GM18519 (cell line): ENCODE measurements around the gene ZCCHC7.

Experiments used
- ATAC-seq: cut with Tn5 transposase; IDR thresholded peaks from one replicate; pipeline ENCODE4 v1.9.1; 2021; ENCODE audit warnings: mild to moderate bottlenecking, moderate library complexity; ENCODE audit not compliant: unreplicated experiment, low FRiP score

The ZCCHC7 gene

GRCh38 chr9:37328556-37329227 is 208.3 kb downstream of the ZCCHC7 start:
- ATAC-seq = no peak

DNA sequence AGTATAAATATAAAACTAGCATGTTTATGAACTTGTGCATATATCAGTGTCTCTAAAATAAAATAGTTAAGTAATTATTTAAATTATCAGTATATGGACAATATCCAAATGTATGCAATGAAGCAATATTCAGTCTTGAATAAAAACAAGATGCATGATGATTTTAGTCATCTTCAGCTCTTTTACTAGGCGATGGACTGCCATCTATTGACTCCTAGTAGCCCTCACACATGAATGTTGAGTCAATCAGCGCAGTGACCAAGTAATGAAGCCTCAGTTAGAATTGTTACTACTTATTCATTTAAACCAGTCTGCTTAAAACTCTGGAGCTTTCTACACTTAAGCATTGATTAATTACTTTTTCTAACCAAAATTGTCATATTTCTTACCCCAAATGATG is 209.2 kb downstream of the ZCCHC7 start:
- no peak for ATAC-seq

- ATAC-seq = no peak
Observed at GRCh38 chr9:37331871-37332270, 211.5 kb downstream of the ZCCHC7 start.

DNA sequence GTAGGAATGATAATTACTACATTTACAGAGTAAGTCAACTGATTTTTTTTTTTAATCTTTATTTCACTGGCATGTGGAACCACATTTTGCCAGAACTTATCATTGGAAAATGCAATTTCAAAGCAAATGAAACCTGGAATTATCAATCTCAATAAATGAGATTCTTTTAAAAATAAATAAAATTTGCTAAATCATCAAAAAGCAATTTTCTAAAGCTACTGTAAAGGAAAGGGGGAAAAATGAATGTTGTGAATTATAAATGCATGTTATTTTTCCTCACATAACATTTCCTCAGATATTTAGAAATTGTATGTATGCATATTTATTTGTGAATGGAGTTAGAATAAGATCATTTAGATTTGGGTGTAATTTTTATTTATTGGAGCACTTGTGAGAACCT is 212.2 kb downstream of the ZCCHC7 start:
- no peak for ATAC-seq

GRCh38 chr9:37333288-37333687 is 212.9 kb downstream of the ZCCHC7 start:
- no peak for ATAC-seq

- ATAC-seq = no peak
Observed at GRCh38 chr9:37335238-37335637, 214.9 kb downstream of the ZCCHC7 start.

- ATAC-seq = no peak
Observed at GRCh38 chr9:37336150-37336549, 215.8 kb downstream of the ZCCHC7 start.

DNA sequence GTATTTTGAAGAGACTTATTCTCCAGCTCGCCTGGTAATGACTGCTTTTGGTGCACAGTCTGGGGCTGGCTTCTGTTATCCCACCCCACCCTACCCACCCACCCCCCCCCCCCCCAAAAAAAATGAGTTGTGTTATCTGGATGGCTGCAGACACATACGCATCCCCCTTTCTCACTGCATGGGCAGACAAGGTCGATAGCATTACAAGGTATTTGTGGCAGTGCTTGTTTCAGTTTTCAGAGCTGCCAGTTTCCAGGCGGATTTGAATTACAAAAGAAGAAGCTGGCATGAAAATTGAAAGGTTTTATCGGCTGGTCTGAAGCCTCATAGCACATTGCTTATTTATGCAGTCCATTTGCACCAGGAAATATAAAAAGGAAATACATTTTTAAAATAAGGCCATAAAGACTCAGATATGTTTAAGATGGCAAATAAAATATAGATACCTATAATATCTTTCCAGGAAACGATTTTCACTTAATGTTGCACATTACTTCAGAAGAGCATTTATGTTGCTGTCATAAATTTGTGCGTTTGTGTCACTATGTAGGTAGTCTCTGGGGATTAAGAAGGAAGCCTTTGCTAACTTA is 217.0 kb downstream of the ZCCHC7 start:
- no peak for ATAC-seq

DNA sequence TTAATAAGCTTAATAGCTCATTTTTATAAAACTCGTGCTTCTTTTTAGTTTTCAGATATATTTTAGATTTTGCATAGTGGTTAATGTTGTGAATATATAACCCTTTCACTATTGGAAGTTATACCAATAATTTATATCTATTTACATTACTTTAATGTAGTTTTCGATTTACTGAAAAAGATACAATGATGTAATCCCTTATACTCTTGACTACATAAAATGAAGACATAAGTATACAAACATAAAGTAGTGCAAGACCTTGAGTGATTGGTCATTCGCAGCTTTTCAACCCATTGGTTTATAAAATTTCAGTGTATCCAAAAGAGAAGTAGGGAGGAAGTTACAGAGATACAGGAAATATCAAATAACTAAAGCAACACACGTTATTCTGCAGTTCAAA is 217.8 kb downstream of the ZCCHC7 start:
- no peak for ATAC-seq

- ATAC-seq = no peak
Observed at GRCh38 chr9:37339923-37340322, 219.5 kb downstream of the ZCCHC7 start.

DNA sequence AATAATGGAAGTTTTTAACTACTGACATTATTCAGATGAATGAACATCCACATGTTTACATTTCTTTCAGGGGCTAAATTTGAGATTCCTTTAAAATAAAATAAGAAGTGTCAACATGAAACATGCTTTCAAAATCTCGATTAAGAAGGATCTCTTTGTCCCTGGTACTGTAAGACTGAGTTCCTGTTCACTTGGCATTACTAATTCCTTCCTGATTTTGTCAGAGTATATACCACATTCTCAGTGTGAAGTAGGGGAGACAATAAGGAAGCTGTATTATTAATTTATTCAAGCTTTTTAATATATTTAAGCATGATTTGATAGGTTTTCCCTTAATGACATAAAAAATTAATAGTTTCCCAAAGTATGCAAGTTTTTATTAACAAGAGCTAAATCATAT is 220.6 kb downstream of the ZCCHC7 start:
- ATAC-seq = no peak

DNA sequence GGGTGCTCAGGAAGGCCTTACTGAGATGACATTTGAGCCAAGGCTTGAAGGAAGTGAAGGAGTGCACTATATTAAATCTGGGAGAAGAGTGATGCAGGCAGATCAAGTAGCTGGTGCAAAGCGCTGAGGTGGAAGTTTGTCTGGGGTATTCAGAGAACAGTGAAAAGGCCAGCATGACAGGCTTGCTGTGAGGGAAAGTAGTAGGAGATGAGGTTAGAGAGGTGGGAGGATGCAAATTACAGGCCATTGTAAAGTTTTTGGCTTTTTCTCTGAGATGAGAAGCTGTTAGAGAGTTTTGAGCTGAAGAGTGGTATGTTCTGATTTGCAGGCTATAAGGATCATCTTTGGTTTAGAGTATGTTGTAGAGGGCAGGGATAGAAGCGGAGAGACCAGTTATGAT is 221.3 kb downstream of the ZCCHC7 start:
- no peak for ATAC-seq

DNA sequence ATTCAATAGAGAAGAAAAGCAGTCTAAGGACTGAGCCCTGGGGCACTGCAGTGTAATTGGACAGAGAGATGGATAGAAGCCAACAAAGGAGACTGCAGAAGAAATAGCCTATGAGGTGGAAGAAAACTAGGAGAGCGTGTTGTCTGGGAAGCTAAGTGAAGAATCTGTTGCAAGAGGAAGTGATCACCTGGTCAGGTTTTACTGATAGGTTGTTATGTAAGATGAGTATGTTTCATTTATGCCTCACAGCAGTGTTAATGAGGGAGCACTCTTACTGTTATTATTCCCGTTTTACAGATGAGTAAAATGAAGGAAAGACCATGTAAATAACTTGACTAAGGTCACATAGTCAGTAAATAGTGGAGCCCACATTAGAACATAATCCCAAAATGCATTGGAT is 222.1 kb downstream of the ZCCHC7 start:
- ATAC-seq = no peak

DNA sequence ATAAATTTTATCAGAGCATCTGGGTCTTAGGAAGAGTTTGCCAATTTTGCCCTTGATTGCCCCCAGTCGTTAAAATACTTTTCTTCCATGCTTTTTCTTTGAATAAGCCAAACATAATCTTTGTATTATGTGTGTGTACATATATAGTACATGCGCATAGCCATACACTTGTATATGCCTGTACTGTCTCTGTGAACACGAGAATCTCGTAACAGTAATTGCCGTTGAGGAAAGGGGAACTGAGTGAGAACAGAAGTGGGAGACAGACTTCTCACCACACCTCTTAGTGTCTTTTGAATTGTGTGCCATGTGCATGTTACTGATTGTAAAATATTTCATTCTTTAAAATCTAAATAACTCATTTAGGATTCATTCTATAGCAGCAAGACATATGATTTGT is 222.5 kb downstream of the ZCCHC7 start:
- ATAC-seq = no peak

DNA sequence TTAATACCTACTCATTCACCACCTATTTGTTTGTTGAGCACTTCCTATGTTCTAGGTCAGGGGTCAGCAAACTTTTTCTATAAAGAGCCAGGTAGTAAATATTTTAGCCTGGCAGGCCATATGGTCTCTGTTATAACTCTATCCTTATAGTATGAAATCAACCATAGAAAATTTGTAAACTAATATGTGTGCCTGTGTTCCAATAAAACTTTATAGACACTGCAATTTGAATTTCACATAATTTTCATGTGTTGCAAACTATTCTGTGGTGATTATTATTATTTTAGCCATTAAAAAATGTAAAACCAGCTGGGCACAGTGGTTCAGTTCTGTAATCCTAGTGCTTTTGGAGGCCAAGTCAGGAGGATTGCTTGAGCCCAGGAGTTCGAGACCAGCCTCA is 223.3 kb downstream of the ZCCHC7 start:
- no peak for ATAC-seq

- no peak for ATAC-seq
Observed at GRCh38 chr9:37345038-37345437, 224.7 kb downstream of the ZCCHC7 start.

DNA sequence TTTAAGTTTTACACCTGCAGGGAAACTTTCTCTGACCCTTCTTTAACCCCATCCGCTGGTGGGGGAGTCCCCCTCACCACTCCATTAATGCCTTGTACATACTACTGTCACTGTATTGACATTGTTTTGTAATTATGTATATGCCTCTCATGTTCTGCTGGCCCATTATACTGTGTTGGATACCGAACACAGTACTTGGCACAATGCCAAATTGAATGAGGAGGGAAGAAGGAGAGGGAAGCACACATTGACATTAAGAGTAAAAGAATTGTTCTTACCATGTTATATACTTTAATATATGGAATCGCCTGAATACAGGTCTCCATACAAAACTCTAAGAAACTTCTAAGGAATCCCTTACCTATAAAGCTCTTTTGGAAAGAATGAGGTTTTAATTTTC is 228.5 kb downstream of the ZCCHC7 start:
- ATAC-seq = no peak

GRCh38 chr9:37350486-37351190 is 230.3 kb downstream of the ZCCHC7 start:
- no peak for ATAC-seq

GRCh38 chr9:37353791-37354190 is 233.4 kb downstream of the ZCCHC7 start:
- no peak for ATAC-seq

DNA sequence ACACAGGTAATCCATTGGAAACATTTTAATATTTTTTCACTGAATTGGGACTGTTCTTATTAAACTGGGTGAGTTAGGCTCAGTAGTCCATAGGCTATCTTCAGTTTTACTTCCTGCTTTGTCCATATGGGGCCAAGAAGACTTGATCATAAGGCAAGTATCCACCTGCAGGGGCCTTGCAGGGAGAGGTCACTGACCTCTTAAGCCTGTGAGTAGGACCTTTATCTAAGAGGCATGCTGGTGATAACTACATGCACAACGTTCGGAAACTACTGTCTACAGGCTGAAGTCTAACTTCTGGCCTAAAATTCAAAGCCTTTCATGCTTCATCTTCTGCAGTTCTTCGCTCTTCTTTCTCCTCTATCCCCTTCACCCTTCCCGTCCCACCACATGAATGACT is 242.1 kb downstream of the ZCCHC7 start:
- no peak for ATAC-seq

DNA sequence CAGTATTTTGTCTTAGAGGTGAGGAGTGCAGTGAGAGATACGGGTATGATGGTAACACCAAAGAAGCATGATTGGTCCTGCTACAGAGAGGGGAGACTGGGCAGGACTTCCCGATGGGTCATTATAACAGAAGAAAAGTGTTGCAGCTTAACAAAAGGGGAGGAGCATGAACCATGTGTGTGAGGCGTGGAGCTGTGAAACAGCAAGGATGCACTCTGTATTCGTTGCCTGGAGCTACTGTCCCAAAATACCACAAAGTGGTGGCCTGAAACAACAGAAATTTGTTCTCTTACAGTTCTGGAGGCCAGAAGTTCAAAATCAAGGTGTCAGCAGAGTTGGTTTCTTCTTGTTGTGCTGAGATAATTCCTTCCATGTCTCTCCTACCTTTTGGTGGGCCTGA is 242.8 kb downstream of the ZCCHC7 start:
- ATAC-seq = no peak

DNA sequence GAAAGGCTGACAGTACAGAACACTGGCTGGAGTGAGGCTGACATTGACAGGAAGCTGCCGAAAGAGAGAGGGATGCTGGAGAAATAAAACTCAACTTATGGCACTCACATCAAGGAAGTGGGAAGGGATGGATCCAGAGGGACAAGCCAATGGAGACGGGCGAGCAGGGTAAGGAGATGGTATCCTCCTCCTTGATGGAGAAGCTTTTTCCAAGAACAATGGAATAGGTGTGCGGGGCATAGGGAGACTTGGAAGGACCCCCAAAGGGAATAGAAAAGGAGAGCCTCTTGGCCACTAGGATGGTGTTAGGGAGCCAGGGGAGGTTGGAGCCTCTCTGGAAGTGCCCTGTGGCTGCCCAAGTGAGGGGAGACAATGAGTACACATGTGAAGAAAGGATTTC is 243.8 kb downstream of the ZCCHC7 start:
- ATAC-seq = no peak
